Ovary (tissue), 9 donors: Measurements from ENCODE around the gene ACSS2. TPM values are rescaled to one million over a fixed set of nuclear protein-coding genes. Genes with fewer than 3 reads are reported as not detected.

Experiments
- DNase-seq, 5 donors: peaks; one replicate each; pipeline ENCODE4 v3.0.0-alpha.2; 2019 to 2020
- H3K27ac ChIP-seq, 2 donors: fragments of 200-600 bp; one replicate each; pipeline versions ENCODE4 v1.5.1 to v1.8.0; 2019 to 2022
- H3K27me3 ChIP-seq: fragments of 200-600 bp; one replicate; pipeline ENCODE4 v1.8.0; 2022
- H3K36me3 ChIP-seq: fragments of 200-600 bp; sonication (generic); one replicate; pipeline ENCODE4 v1.5.1; 2019
- H3K4me1 ChIP-seq: one replicate; pipeline ENCODE4 v1.8.1; 2013; ENCODE audit warnings: mild to moderate bottlenecking, moderate library complexity; ENCODE audit not compliant: insufficient read depth
- H3K4me3 ChIP-seq: fragments of 200-600 bp; sonication (generic); one replicate; pipeline ENCODE4 v1.5.1; 2017
- H3K9me3 ChIP-seq, 2 donors: fragments of 200-600 bp in 1 of 2; sonication (generic) in 1 of 2; one replicate each; pipeline versions ENCODE4 v1.5.1 to v1.8.1; 2013 to 2019; ENCODE audit warnings: mild to moderate bottlenecking in 1 of 2, moderate library complexity in 1 of 2
- EP300 ChIP-seq: sonication (generic); formaldehyde crosslinking; IDR thresholded peaks from one replicate; pipeline ENCODE4 v1.6.1; 2017; ENCODE audit warnings: antibody characterized with exemption
- POLR2A ChIP-seq: fragments of 450-650 bp; IDR thresholded peaks from one replicate; pipeline ENCODE4 v1.6.1; 2017; ENCODE audit warnings: antibody characterized with exemption, mild to moderate bottlenecking, moderate library complexity
- WGBS, 3 donors: extraction: QIAGEN DNeasy Blood & Tissue Kit in 1 of 3; methylation state at CpG; one replicate each; pipeline versions ENCODE4 v1.1.5 to v1.1.7; 2013 to 2017; 5-methylcytosine and 5-hydroxymethylcytosine counted together
- intact Hi-C, 4 donors: fragments of 100-400 bp; cut with DNase I; formaldehyde crosslinking; loops; one replicate each; pipeline versions ENCODE4 v1.11.0 to v1.15.1; 2022 to 2023
- polyA plus RNA-seq, 2 donors: library from polyadenylated mRNA; stranded (reverse); fragments of 200-250 nt in 1 of 2; fragments of 350-450 nt in 1 of 2; fragmentation: Illumina TruSeq in 1 of 2; extraction: RNeasy Lipid Tissue Mini Kit (QIAGEN cat#74804) in 1 of 2; gene quantifications; one replicate each; pipeline ENCODE4 v1.2.3, GENCODE V29; 2013 to 2014
- total RNA-seq, 7 donors: library from RNA; depleted of rRNA in 2 of 7; stranded (reverse); fragments of >200 nt in 2 of 7; fragmentation: NEBNext Ultra II Directional in 3 of 7; extraction: Animal tissue kit (Norgen Biotek cat#: 25700) in 3 of 7; gene quantifications; one replicate each; pipeline versions ENCODE4 v1.1.0 to v1.2.4, GENCODE V29; 2016 to 2023
- TF ChIP-seq, protein P1 (sequence below), 3 donors: fragments of 450-650 bp in 2 of 3; fragments of 200-600 bp in 1 of 3; IDR thresholded peaks; one replicate each; pipeline versions ENCODE4 v1.5.1 to v1.8.0; 2016 to 2022; ENCODE audit warnings: antibody characterized with exemption in 3 of 3, mild to moderate bottlenecking in 1 of 3
- donor health status: DM: no; HTN: no; CAD: no; lungs with moderate emphysema.
- donor health status: DM: no; HTN: no; CAD: no.
- donor health status: Bipolar disorder and iron deficiency.
- donor health status: DM: yes; HTN: yes; CAD: no.
- donor health status: DM: no; HTN: no; CAD: no.
- donor health status: DM: yes; HTN: yes; CAD: no.

ACSS2 gene
- total and polyA plus RNA-seq, 9 donors: 25.3 to 59.7 (median 39.1) TPM

DNA sequence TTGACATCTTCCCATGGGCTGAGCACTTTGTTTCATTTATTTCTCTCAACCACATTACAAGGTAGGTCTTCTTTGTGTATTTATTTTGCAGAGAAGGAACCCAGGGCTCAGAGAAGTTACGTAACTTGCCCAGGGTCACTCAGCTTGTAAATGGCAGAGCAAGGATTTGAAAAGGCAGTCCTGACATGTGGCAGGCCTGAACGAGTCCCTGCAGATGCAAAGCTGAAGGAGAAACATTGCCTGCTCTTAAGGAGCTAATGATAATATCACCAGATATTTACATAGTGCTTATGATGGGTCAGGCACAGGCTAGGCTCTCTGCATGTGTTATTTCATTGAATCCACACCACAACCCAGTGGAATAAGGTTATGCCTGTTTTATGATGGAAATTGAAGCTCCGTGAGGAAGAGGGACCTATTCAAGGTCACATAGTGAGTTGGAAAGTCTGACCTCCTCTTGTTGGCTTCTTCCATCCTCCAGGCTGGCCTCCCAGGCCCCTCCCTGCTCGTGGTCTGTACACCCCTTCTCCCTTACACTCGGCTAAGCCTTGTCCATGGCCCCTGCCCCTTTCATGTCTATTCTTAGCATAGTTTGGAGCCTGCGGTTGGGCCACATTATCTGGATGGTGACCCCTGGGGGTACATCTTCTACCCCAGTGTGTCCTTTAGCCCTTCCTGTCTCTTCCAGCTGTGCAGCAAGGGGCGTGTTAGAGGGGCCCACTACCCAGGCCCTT, 91.8 kb downstream of the ACSS2 start:
- intact Hi-C loops: no loop called here
- Histone ChIP-seq H3K36me3 (no peaks in the 10 kb centered on the region), H3K27me3 (no peaks in the 10 kb centered on the region), H3K9me3 (no peaks in the 10 kb centered on the region), H3K27ac (no peak overlapping the region), H3K4me1 (no peaks in the 10 kb centered on the region), H3K4me3 (no peak overlapping the region)
- WGBS, 3 donors: 60 to 61% (median 61%) methylated on average over 7 of the region's 7 CpGs
- no peak for DNase-seq
- no peak for TF ChIP-seq POLR2A
- TF ChIP-seq, protein P1, sequence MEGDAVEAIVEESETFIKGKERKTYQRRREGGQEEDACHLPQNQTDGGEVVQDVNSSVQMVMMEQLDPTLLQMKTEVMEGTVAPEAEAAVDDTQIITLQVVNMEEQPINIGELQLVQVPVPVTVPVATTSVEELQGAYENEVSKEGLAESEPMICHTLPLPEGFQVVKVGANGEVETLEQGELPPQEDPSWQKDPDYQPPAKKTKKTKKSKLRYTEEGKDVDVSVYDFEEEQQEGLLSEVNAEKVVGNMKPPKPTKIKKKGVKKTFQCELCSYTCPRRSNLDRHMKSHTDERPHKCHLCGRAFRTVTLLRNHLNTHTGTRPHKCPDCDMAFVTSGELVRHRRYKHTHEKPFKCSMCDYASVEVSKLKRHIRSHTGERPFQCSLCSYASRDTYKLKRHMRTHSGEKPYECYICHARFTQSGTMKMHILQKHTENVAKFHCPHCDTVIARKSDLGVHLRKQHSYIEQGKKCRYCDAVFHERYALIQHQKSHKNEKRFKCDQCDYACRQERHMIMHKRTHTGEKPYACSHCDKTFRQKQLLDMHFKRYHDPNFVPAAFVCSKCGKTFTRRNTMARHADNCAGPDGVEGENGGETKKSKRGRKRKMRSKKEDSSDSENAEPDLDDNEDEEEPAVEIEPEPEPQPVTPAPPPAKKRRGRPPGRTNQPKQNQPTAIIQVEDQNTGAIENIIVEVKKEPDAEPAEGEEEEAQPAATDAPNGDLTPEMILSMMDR (IDR thresholded peaks at IDR 0.05): no peak
- TF ChIP-seq EP300: no peak

DNA sequence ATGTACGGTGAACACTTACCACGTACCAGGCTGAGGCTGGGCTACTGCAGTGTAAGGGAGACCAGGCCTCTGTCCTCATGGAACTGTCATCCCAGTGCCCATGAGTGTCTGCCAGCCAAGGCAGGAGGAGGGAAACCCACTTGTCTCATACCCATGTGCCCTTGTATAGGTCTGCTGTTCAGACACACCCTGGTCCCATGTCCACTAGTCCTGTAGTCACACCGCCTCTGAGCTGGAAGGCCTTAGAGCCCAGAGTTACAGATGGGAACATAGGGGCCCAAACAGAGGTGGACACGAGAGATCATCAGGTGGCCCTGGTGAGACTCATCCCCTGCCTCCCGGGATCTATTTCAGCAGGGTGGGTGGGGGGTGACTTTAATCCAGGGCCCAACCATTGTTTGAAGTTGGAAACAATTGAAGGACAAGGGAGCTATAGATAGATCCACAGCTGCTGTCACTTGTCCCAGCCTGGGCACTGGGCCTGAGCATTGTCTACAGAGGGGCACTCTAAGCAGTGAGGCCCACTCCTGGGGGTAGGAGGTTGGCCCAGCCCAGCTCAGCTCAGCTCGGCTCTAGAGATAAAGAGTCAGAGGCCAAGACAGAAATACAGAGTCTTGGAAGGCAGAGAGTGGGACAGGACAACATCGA, 93.9 kb downstream of the ACSS2 start:
- WGBS, 3 donors: 90 to 97% (median 92%) methylated on average over 7 of the region's 7 CpGs
- no peaks in the 10 kb centered on the region for H3K27me3 ChIP-seq
- no peaks in the 10 kb centered on the region for H3K36me3 ChIP-seq
- intact Hi-C loops: no loop called here
- no peak overlapping the region for H3K27ac ChIP-seq
- no peak overlapping the region for H3K4me3 ChIP-seq
- no peaks in the 10 kb centered on the region for H3K9me3 ChIP-seq
- DNase-seq: peak in 1 of 5 donors; percentile 7
- TF ChIP-seq, protein P1 (IDR thresholded peaks at IDR 0.05): no peak
- TF ChIP-seq EP300 (no peak), POLR2A (no peak)
- no peaks in the 10 kb centered on the region for H3K4me1 ChIP-seq

DNA sequence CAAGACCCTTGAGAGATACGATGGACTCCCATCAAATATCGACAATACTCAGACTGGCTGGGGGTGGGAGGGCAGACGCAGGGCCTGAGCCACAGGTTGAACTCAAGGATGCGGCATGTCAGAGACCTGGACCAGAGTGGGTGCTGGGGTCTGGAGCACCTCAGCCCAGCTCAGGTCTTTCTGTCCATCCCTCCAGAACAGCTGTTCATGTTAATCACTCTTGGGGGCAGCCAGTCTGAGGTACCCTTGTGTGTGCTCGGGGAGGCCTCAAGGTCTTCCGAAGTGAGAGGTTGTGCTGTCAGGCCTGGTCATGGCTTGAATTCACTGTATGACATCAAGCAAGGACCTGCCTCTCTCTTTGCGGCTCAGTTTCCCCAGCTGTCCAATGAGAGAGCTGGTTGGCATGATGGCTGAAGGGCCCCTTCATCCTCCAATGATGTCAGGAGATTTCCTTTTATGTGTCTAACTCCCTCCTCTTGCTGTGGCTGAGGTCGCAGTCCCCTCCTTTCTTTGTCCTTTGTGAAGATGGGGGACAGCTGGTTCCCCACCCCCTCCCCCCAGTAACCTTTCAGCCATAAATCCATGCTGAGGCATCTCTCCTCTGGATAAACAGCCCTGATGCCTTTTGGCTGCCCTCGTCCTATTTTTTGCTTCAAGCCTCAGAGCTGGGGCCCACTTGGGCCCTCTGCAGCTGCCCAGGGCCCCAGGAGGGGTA, 94.6 kb downstream of the ACSS2 start:
- 85 to 92% (median 91%) methylated on average over 9 of the region's 9 CpGs for WGBS, 3 donors
- no peak overlapping the region for H3K27ac ChIP-seq
- H3K27me3 ChIP-seq: no peaks in the 10 kb centered on the region
- H3K9me3 ChIP-seq: no peaks in the 10 kb centered on the region
- DNase-seq: no peak
- TF ChIP-seq EP300 (no peak), POLR2A (no peak)
- TF ChIP-seq, protein P1 (IDR thresholded peaks at IDR 0.05): no peak
- no peaks in the 10 kb centered on the region for H3K36me3 ChIP-seq
- intact Hi-C loops: no loop called here
- no peaks in the 10 kb centered on the region for H3K4me1 ChIP-seq
- no peak overlapping the region for H3K4me3 ChIP-seq

DNA sequence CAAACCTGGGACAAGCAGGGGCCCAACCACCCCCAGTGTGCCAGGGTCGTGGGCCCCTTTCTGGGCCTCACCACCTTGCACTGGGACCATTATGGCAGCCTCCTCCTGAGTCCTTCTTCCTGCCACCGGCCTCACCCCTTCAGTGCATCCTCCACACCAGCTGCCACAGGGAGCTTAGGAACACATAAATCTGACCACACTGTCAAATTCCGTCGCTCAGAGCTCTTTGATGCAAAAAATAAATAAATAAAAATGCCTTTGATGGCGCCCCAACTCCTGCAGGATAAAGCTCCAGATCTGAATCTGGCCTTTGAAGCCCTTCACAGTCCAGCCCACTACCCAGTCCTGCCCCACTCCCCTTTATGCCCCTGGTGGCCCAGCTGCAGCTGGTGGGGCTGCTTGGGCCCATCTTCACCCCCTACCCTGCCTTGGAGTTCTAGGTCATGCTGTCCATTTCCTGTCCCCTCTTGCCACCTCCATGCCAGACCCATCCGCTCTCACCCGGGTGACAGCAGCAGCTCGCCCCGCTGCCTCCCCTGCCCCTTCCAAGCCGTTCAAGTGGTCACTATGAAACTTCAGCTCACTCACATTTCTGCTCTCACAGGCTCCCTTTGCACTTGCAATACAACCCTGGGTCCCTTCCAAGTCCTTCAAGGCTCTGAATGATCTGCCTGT, 95.3 kb downstream of the ACSS2 start:
- 82 to 86% (median 86%) methylated on average over 10 of the region's 10 CpGs for WGBS, 3 donors
- no peaks in the 10 kb centered on the region for H3K27me3 ChIP-seq
- no peak overlapping the region for H3K4me3 ChIP-seq
- no peaks in the 10 kb centered on the region for H3K36me3 ChIP-seq
- H3K4me1 ChIP-seq: no peaks in the 10 kb centered on the region
- TF ChIP-seq, protein P1 (IDR thresholded peaks at IDR 0.05): no peak
- TF ChIP-seq POLR2A (no peak), EP300 (no peak)
- no peaks in the 10 kb centered on the region for H3K9me3 ChIP-seq
- intact Hi-C loops: no loop called here
- peak in 2 of 5 donors; percentile 5 to 12 for DNase-seq
- H3K27ac ChIP-seq: no peak overlapping the region
